ENCODE measurements around the gene SLC39A9. TPM values are rescaled to one million over a fixed set of nuclear protein-coding genes. Genes with fewer than 3 reads are reported as not detected.

The SLC39A9 gene
- total and polyA plus RNA-seq, 2 of the 13 experiments (the other 11 are each of a cell fraction or from before 2014, with no cell fraction given), result 46.6 to 69.5 TPM

- ChIA-PET CTCF (ENCODE audit: low intra/inter-chr PET ratio, low total read pairs) (no interaction called here), POLR2A (no interaction called here)
- DNase-seq (ENCODE audit: low spot score) (no peak), FAIRE-seq (no peak), ATAC-seq (no peak)
- H4K20me1 ChIP-seq (ENCODE audit: insufficient read depth, low read length), result no peaks in the 10 kb centered on the region
- no peak overlapping the region for H2AFZ ChIP-seq (ENCODE audit: low read length)
- TF ChIP-seq MAX (IDR thresholded peaks at IDR 0.05), result no peak
- TF ChIP-seq TRIM24 (CRISPR knock-in tag; IDR thresholded peaks at IDR 0.05), result no peak
- no peak for TF ChIP-seq NFE2L1 (CRISPR knock-in tag; IDR thresholded peaks at IDR 0.05; ENCODE audit: borderline replicate concordance)
- TF ChIP-seq NFIC (IDR thresholded peaks at IDR 0.05; ENCODE audit: low read length), result no peak
- peaks cover 27% of the 10 kb centered on the region for H3K4me1 ChIP-seq (ENCODE audit: insufficient read depth, low read length)
- no peak overlapping the region for H3K9ac ChIP-seq (ENCODE audit: insufficient read depth, low read depth, low read length)
- H3K36me3 ChIP-seq (replicated peaks in 1 of 2; ENCODE audit: control insufficient read depth in 1 of 2, insufficient read depth in 2 of 2, low read length in 2 of 2), result no peaks in the 10 kb centered on the region
- H3K27me3 ChIP-seq (ENCODE audit: control insufficient read depth in 1 of 2, insufficient read depth in 2 of 2, low read length in 2 of 2), result peaks cover 1 to 18% of the 10 kb centered on the region in 2 experiments; a peak in 2 of 5 replicates
- no peak overlapping the region for H3K4me3 ChIP-seq (replicated peaks in 1 of 3; ENCODE audit: insufficient read depth in 1 of 3, low read depth in 2 of 3, low read length in 3 of 3)
- H3K27ac ChIP-seq (ENCODE audit: extremely low read length, insufficient read depth, low read length), result no peak overlapping the region
- no peak overlapping the region for H3K4me2 ChIP-seq (ENCODE audit: low read depth, low read length)
- 23% methylated on average over 4 of the region's 5 CpGs for WGBS (ENCODE audit: low lambda C conversion rate)
- BruUV-seq (replicated peaks), result no TSS peak
- in situ Hi-C loops (cut with HindIII; ENCODE audit: extremely low pct_ligation_motif_present, low pct_unique_long_range_greater_than_20kb) (loop anchor here (5.0 kb wide), 1 partner anchor 90 kb away; the partner anchor contains the start of gene GALNT16), intact Hi-C loops (cut with micrococcal nuclease; ENCODE audit: unreplicated experiment) (no loop called here)
- no peaks in the 10 kb centered on the region for H3K79me2 ChIP-seq (ENCODE audit: insufficient read depth, low read length)
- H3K9me3 ChIP-seq (ENCODE audit: low read length), result no peaks in the 10 kb centered on the region
Observed at GRCh38 chr14:69351911-69352310, 46.6 kb upstream of the SLC39A9 start.

- ATAC-seq (no peak), FAIRE-seq (no peak), DNase-seq (ENCODE audit: low spot score) (no peak)
- peaks cover 1 to 22% of the 10 kb centered on the region in 2 experiments; a peak in 2 of 5 replicates for H3K27me3 ChIP-seq (ENCODE audit: control insufficient read depth in 1 of 2, insufficient read depth in 2 of 2, low read length in 2 of 2)
- no peaks in the 10 kb centered on the region for H3K36me3 ChIP-seq (replicated peaks in 1 of 2; ENCODE audit: control insufficient read depth in 1 of 2, insufficient read depth in 2 of 2, low read length in 2 of 2)
- H2AFZ ChIP-seq (ENCODE audit: low read length), result no peak overlapping the region
- H4K20me1 ChIP-seq (ENCODE audit: insufficient read depth, low read length), result no peaks in the 10 kb centered on the region
- no peak overlapping the region for H3K4me2 ChIP-seq (ENCODE audit: low read depth, low read length)
- ChIA-PET POLR2A (no interaction called here), CTCF (ENCODE audit: low intra/inter-chr PET ratio, low total read pairs) (no interaction called here)
- peaks cover 30% of the 10 kb centered on the region for H3K4me1 ChIP-seq (ENCODE audit: insufficient read depth, low read length)
- intact Hi-C loops (cut with micrococcal nuclease; ENCODE audit: unreplicated experiment), result no loop called here
- WGBS (ENCODE audit: low lambda C conversion rate), result 33% methylated on average over 3 of the region's 3 CpGs
- H3K27ac ChIP-seq (ENCODE audit: extremely low read length, insufficient read depth, low read length), result no peak overlapping the region
- H3K9me3 ChIP-seq (ENCODE audit: low read length), result no peaks in the 10 kb centered on the region
- H3K9ac ChIP-seq (ENCODE audit: insufficient read depth, low read depth, low read length), result no peak overlapping the region
- H3K79me2 ChIP-seq (ENCODE audit: insufficient read depth, low read length), result no peaks in the 10 kb centered on the region
- no TSS peak for BruUV-seq (replicated peaks)
- in situ Hi-C loops (cut with HindIII; ENCODE audit: extremely low pct_ligation_motif_present, low pct_unique_long_range_greater_than_20kb), result loop anchor here (5.0 kb wide), 1 partner anchor 91 kb away; the partner anchor contains the start of gene GALNT16
- no peak overlapping the region for H3K4me3 ChIP-seq (replicated peaks in 1 of 3; ENCODE audit: insufficient read depth in 1 of 3, low read depth in 2 of 3, low read length in 3 of 3)
- TF ChIP-seq ZNF879 (CRISPR knock-in tag; IDR thresholded peaks at IDR 0.05), result no peak
- TF ChIP-seq ZKSCAN8 (CRISPR knock-in tag; IDR thresholded peaks at IDR 0.05; ENCODE audit: borderline replicate concordance), result no peak
- TF ChIP-seq CREB1 (IDR thresholded peaks at IDR 0.05), result no peak
- TF ChIP-seq CREB1 (CRISPR knock-in tag; IDR thresholded peaks at IDR 0.05), result no peak
- TF ChIP-seq SKI (IDR thresholded peaks at IDR 0.05; ENCODE audit: partially characterized antibody), result no peak
- no peak for TF ChIP-seq ZNF138 (CRISPR knock-in tag; IDR thresholded peaks at IDR 0.05; ENCODE audit: low read depth)
- no peak for TF ChIP-seq MTA1 (CRISPR knock-in tag; IDR thresholded peaks at IDR 0.05; ENCODE audit: borderline replicate concordance)
- no peak for TF ChIP-seq NFIB (CRISPR knock-in tag; IDR thresholded peaks at IDR 0.05; ENCODE audit: borderline replicate concordance)
- TF ChIP-seq SALL1 (CRISPR knock-in tag; IDR thresholded peaks at IDR 0.05), result no peak
- TF ChIP-seq TCF7L2 (IDR thresholded peaks at IDR 0.05; ENCODE audit: low read depth, low read length), result no peak
- TF ChIP-seq ZUFSP (CRISPR knock-in tag; IDR thresholded peaks at IDR 0.05; ENCODE audit: borderline replicate concordance), result no peak
- TF ChIP-seq YEATS2 (CRISPR knock-in tag; IDR thresholded peaks at IDR 0.05; ENCODE audit: borderline replicate concordance), result no peak
- TF ChIP-seq MXD4 (CRISPR knock-in tag; IDR thresholded peaks at IDR 0.05), result no peak
- TF ChIP-seq ZNF121 (CRISPR knock-in tag; IDR thresholded peaks at IDR 0.05), result no peak
Observed at GRCh38 chr14:69353168-69353567, 45.3 kb upstream of the SLC39A9 start.

Data from HepG2 (cell line).